Smooth muscle cell (in vitro differentiated cells): Measurements from ENCODE around the gene MAD1L1. TPM values are rescaled to one million over a fixed set of nuclear protein-coding genes. Genes with fewer than 3 reads are reported as not detected.

Experiments
- DNase-seq: peaks from one replicate; lab custom pipeline; 2025; ENCODE audit not compliant: unreplicated experiment; lab: John Stamatoyannopoulos, UW
- H2AFZ ChIP-seq: fragments of 200-600 bp; sonication (generic); 2 replicates; pipeline ENCODE4 v1.6.0; 2016; ENCODE audit warnings: antibody characterized with exemption, low read depth, mild to moderate bottlenecking
- H3F3A ChIP-seq: fragments of 200-600 bp; sonication (generic); 2 replicates; pipeline ENCODE4 v1.6.0; 2017; ENCODE audit warnings: antibody characterized with exemption, low read depth
- H3K27ac ChIP-seq: fragments of 200-600 bp; sonication (generic); 2 replicates; pipeline ENCODE4 v1.5.1; 2016; ENCODE audit warnings: low read depth, mild to moderate bottlenecking
- H3K27me3 ChIP-seq: fragments of 200-600 bp; sonication (generic); 2 replicates; pipeline ENCODE4 v1.6.1; 2016; ENCODE audit warnings: low read depth, mild to moderate bottlenecking
- H3K36me3 ChIP-seq: fragments of 200-600 bp; sonication (generic); 2 replicates; pipeline ENCODE4 v1.5.1; 2016; ENCODE audit warnings: low read depth
- H3K4me1 ChIP-seq: fragments of 200-600 bp; sonication (generic); 2 replicates; pipeline ENCODE4 v1.5.1; 2016; ENCODE audit warnings: low read depth
- H3K4me2 ChIP-seq: fragments of 200-600 bp; sonication (generic); 2 replicates; pipeline ENCODE4 v1.6.0; 2016; ENCODE audit warnings: mild to moderate bottlenecking
- H3K4me3 ChIP-seq: fragments of 200-600 bp; sonication (generic); 2 replicates; pipeline ENCODE4 v1.5.1; 2016; ENCODE audit warnings: mild to moderate bottlenecking
- H3K79me2 ChIP-seq: fragments of 200-600 bp; sonication (generic); 2 replicates; pipeline ENCODE4 v1.6.0; 2016; ENCODE audit warnings: low read depth, mild to moderate bottlenecking
- H3K9ac ChIP-seq: fragments of 200-600 bp; sonication (generic); 2 replicates; pipeline ENCODE4 v1.6.0; 2016; ENCODE audit warnings: low read depth
- H3K9me3 ChIP-seq: fragments of 200-600 bp; sonication (generic); replicated peaks from 2 replicates; pipeline ENCODE4 v1.5.1; 2016; ENCODE audit warnings: low read depth
- H4K20me1 ChIP-seq: fragments of 200-600 bp; sonication (generic); 2 replicates; pipeline ENCODE4 v1.6.0; 2016; ENCODE audit warnings: low read depth
- CTCF ChIP-seq: fragments of 200-600 bp; sonication (generic); IDR thresholded peaks from 2 replicates; pipeline ENCODE4 v1.5.1; 2017; ENCODE audit warnings: borderline replicate concordance, mild to moderate bottlenecking, antibody characterized with exemption; ENCODE audit not compliant: insufficient read depth, poor library complexity, severe bottlenecking
- WGBS: methylation state at CpG from one replicate; pipeline ENCODE4 v1.1.7; 2016; ENCODE audit warnings: low lambda C conversion rate; 5-methylcytosine and 5-hydroxymethylcytosine counted together
- polyA plus RNA-seq: library from polyadenylated mRNA; unstranded; fragments of >200 nt; fragmentation: Nextera tagmentation; extraction: Ambion mirVana; gene quantifications from 2 replicates; pipeline ENCODE4 v1.2.1, GENCODE V29; 2016
- total RNA-seq: library from RNA; depleted of rRNA; stranded (reverse); fragments of >200 nt; gene quantifications from 2 replicates; pipeline ENCODE4 v1.2.3, GENCODE V29; 2014

The MAD1L1 gene
- total and polyA plus RNA-seq, 2 experiments from 2014 or later: 33.4 to 60.7 TPM

- H3K79me2 ChIP-seq: no peaks in the 10 kb centered on the region
- no peaks in the 10 kb centered on the region for H3K36me3 ChIP-seq
- H3K27me3 ChIP-seq: no peaks in the 10 kb centered on the region
- H3K4me1 ChIP-seq: no peaks in the 10 kb centered on the region
- no peak overlapping the region for H3K27ac ChIP-seq
- H3K9ac ChIP-seq: no peak overlapping the region
- H3K4me3 ChIP-seq: no peak overlapping the region
- DNase-seq: no peak
- H4K20me1 ChIP-seq: peaks cover 12% of the 10 kb centered on the region
- WGBS: 95% methylated on average over 24 of the region's 24 CpGs
- H3F3A ChIP-seq: no peaks in the 10 kb centered on the region
- no peaks in the 10 kb centered on the region for H3K9me3 ChIP-seq
- H2AFZ ChIP-seq: no peak overlapping the region
- H3K4me2 ChIP-seq: no peak overlapping the region
- TF ChIP-seq CTCF: no peak
Observed at GRCh38 chr7:1823376-1824150, 409.2 kb downstream of the MAD1L1 start.

GRCh38 chr7:1819259-1819841 lies 413.4 kb downstream of the MAD1L1 start:
- H3K9ac ChIP-seq: no peak overlapping the region
- 92% methylated on average over 26 of the region's 26 CpGs for WGBS
- no peak overlapping the region for H2AFZ ChIP-seq
- H3K4me3 ChIP-seq: no peak overlapping the region
- DNase-seq: no peak
- no peaks in the 10 kb centered on the region for H3K27me3 ChIP-seq
- H3K27ac ChIP-seq: no peak overlapping the region
- TF ChIP-seq CTCF: no peak
- H3K79me2 ChIP-seq: no peaks in the 10 kb centered on the region
- no peaks in the 10 kb centered on the region for H3K36me3 ChIP-seq
- H3K9me3 ChIP-seq: no peaks in the 10 kb centered on the region
- no peak overlapping the region for H3K4me2 ChIP-seq
- no peaks in the 10 kb centered on the region for H3K4me1 ChIP-seq
- no peaks in the 10 kb centered on the region for H3F3A ChIP-seq
- peaks cover 12% of the 10 kb centered on the region for H4K20me1 ChIP-seq

GRCh38 chr7:1818575-1819258 lies 414.0 kb downstream of the MAD1L1 start:
- no peaks in the 10 kb centered on the region for H3K27me3 ChIP-seq
- no peak for DNase-seq

More at GRCh38 chr7:1818575-1819258, 414.0 kb downstream of the MAD1L1 start:
- Histone ChIP-seq H3K27ac (no peak overlapping the region), H3K4me1 (no peaks in the 10 kb centered on the region), H4K20me1 (peaks cover 12% of the 10 kb centered on the region), H3K79me2 (no peaks in the 10 kb centered on the region), H3K9ac (no peak overlapping the region), H3K9me3 (no peaks in the 10 kb centered on the region), H2AFZ (no peak overlapping the region), H3K4me3 (no peak overlapping the region), H3F3A (no peaks in the 10 kb centered on the region), H3K4me2 (no peak overlapping the region), H3K36me3 (no peaks in the 10 kb centered on the region)
- TF ChIP-seq CTCF: no peak
- WGBS: 91% methylated on average over 28 of the region's 28 CpGs
